Endothelial cell of umbilical vein (primary cell): Measurements from ENCODE around the gene SLC8A1.

Source experiments
- CTCF ChIP-seq, 2 donors: IDR thresholded peaks; 1 replicate in 1 of 2; 2 replicates in 1 of 2; pipeline ENCODE4 v1.5.1; 2011; ENCODE audit warnings: low read length in 2 of 2, mild to moderate bottlenecking in 2 of 2, moderate library complexity in 2 of 2, control low read depth in 1 of 2, inconsistent platforms in 1 of 2, low read depth in 1 of 2; ENCODE audit not compliant: insufficient read depth in 1 of 2; ENCODE audit errors: extremely low read depth in 1 of 2
- EZH2 ChIP-seq: IDR thresholded peaks from 2 replicates; pipeline ENCODE4 v1.6.1; 2012; ENCODE audit warnings: borderline replicate concordance, low read depth, mild to moderate bottlenecking, moderate library complexity, low read length, inconsistent platforms; ENCODE audit not compliant: severe bottlenecking
- JUN ChIP-seq: IDR thresholded peaks from 2 replicates; pipeline ENCODE4 v1.6.1; 2011; ENCODE audit warnings: borderline replicate concordance, low read depth; ENCODE audit not compliant: insufficient read length, insufficient read depth
- POLR2A ChIP-seq: IDR thresholded peaks from 2 replicates; pipeline ENCODE4 v1.6.1; 2012; ENCODE audit warnings: low read depth, mild to moderate bottlenecking, control low read depth, low read length
- POLR2AphosphoS5 ChIP-seq: IDR thresholded peaks from 2 replicates; pipeline ENCODE4 v1.6.1; 2012; ENCODE audit warnings: low read depth, mild to moderate bottlenecking, control low read depth, low read length, moderate library complexity; ENCODE audit not compliant: insufficient read depth

GRCh38 chr2:40210968-40211353, 240.9 kb downstream of the SLC8A1 start:
- no peak for TF ChIP-seq CTCF (IDR thresholded peaks at IDR 0.05; ENCODE audit: extremely low read depth in 1 of 2, insufficient read depth in 1 of 2, low read depth in 1 of 2, low read length in 2 of 2)
- TF ChIP-seq JUN, result no peak
- TF ChIP-seq EZH2, result no peak
- TF ChIP-seq POLR2A, result no peak
- no peak for TF ChIP-seq POLR2AphosphoS5
